GM10847 (cell line): Measurements from ENCODE around the gene ERN1.

ENCODE experiments used
- POLR2A ChIP-seq: IDR thresholded peaks from 2 replicates; pipeline ENCODE4 v1.6.1; 2011; ENCODE audit not compliant: insufficient read length; ENCODE audit errors: extremely low read depth

The ERN1 gene

DNA sequence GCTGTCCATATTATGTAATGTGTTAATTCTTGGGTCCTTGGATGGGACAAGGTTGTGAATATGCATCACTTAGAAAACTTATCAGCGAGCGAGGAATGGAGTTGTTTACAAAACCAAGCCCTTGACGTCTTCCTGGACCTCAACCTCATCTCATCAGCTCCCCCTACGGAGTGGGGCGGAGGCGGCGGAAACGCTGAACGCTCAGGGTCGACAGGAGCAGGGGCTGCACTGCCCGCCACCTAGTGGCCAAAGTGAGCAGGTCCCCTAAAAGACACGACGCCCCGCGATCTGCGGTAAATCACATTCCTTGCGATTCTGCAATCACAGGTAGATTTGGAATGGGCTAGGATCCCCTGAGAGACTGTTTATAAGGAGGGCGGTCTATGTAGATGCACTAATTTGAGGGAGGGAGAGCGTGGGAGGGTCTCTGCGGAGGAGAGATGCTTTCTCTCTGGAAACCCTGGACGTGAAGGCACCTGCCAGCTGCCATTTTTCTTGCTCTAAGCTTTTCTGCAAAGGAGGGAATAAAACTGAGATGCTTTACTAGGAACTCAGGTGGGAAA lies 104.1 kb downstream of the ERN1 start:
- no peak for TF ChIP-seq POLR2A

DNA sequence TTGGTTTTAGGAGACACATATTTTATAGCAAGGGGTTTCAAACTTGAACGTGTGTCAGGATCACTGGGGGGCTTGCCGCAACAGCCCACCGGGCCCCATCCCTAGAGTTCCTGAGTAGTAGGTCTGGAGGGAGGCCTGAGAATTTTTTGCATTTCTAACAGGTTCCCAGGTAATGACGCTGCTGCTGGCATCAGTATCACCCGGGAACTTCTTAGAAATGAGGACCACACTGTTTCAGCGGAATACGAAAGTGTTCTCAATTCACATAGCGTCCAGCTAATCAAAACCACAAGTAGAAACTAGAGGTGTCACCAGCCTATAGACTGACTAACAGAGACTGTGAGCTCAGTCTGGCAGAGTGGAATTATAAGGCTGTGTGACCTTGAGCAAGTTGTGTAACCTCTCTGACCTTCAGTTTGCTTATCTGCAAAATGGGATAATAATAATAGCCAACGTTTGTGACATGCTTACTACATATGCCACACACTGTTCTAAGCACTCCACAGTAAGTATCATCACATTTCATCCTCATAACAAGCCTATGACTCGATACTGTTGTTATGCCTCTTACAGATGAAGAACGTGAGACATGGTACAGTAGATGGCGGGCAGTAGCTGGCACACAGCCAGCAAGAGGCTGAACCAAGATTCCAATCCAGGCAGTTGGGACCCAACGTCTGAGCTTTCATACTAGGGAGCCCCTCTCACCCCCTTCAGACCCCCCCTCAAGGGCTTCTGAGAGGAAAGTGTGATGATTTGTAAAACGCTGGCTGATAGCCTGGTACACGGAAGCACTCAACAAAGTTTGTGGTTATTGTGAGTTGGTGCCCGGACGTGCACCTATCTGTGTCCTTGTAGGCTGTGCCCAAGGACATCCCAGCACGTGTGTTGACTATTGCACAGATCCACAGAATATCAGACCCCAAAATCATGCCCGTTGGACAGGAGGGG lies 104.9 kb downstream of the ERN1 start:
- TF ChIP-seq POLR2A: no peak

DNA sequence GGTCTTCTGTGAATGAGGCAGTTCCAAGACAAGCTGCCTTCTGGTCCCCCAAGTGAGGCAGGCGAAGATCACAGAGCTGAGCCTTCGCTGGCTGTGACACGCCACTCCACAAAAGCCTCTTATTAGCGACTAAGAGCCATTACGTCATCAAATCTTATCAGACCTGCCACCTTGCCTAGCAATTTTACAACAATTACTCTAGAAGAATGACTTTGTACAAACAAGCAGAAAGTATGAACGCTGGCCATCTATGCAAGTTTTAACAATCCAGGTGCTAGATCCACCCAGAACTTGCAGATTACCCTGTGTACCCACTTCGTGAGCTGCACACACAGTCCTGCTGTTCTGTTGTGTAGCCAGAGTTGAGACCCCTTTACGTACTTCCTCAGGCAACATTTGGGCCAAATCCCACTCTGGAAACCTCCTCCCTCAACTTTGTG lies 105.7 kb downstream of the ERN1 start:
- TF ChIP-seq POLR2A: no peak

DNA sequence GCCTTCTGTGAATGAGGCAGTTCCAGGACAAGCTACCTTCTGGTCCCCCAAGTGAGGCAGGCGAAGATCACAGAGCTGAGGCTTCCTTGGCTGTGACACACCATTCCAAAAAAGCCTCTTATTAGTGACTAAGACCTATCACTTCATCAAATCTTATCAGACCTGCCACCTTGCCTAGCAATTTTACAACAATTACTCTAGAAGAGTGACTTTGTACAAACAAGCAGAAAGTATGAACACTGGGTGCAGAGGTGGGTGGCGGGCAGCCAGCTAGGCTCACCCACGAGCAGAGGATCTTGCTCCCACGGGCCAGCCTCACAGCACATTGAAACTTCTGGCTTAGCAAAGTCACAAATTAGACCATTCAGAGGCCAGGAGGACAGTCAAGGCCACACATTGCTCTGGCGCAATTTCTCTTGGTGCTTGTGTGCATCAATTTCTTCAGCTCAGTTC lies 107.3 kb downstream of the ERN1 start:
- TF ChIP-seq POLR2A: no peak

DNA sequence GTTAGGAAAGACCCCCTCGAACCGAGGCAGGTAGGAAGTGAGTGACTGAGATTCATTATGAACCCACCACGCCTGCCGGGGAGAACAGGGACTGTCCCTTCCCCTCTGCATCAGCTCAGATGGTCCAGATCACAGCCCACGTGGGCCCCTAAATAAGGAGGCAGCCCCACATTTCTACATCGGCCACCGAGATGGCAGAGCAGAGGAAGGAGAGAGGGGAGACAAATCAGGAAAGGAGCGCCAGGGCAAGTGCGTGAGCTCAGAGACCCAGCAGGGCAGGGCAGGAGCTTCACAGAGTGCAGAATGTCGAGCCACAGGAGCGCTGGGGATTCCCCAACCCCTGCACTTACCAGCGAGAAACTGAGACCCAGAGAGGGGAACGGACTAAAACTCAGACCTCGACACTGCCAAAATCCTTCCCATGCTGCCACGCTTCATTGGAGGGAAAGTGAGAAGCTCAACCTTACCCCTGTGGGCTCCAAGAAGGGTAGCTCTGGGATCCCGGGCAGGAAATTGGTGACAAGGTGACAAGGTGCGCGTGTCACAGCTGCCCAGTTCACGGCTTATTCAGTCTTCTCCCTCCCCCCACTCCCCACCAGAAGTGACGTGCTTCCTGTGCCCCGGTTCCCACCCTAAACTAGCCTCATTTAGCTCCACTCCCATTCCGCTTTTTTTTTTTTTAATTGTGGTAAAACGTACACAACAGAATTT lies 109.7 kb downstream of the ERN1 start, which contains the start of gene ICAM2:
TSS of gene ICAM2 (minus strand) at position 578 of the 711 bp plus-strand sequence. CDS start 13,942 bp downstream, outside the sequence.
- TF ChIP-seq POLR2A: peak; percentile 47

DNA sequence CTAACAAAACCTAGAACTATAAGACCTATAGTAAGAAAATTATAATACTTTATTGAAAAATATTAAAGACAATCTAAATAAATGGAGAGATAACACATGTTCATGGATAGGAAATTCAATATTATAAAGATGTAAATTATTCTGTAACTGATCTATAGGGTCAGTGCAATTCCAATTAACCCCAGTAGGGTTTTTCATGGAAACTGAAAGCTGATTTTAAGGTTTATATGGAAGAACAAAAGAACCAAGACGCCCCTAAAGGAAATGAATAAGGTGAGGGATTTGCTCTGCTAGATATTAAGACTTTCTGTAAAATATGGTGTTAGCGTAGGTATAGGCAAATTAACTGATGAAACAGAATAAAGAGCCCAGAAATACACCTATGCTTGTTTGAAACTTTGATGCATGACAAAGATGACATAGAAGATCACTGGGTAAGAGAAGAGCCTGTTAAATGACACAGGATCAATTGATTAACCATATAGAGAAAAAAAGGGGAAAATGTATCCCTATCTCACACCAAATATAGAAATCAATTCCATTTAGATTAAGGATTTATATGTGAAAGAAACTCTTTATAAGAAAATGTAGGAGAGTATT lies 112.5 kb downstream of the ERN1 start:
- no peak for TF ChIP-seq POLR2A

DNA sequence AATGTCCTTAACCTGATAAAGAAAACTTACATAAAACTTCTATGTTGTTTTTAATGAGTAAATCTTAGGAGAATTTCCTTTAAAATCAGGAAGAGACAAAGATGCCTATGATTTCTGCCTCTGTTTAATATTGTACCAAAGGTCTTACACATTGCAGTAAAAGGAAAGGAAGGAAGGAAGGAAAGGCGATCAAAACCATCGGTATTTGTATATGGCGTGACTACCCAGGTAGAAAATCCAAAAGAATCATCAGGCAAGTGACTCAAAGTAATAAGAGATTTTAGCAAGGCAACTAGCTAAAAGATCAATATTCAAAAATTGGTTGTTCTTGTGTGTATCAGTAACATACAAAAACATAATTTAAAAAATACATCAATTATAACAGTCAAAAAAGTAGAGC lies 113.0 kb downstream of the ERN1 start:
- no peak for TF ChIP-seq POLR2A

DNA sequence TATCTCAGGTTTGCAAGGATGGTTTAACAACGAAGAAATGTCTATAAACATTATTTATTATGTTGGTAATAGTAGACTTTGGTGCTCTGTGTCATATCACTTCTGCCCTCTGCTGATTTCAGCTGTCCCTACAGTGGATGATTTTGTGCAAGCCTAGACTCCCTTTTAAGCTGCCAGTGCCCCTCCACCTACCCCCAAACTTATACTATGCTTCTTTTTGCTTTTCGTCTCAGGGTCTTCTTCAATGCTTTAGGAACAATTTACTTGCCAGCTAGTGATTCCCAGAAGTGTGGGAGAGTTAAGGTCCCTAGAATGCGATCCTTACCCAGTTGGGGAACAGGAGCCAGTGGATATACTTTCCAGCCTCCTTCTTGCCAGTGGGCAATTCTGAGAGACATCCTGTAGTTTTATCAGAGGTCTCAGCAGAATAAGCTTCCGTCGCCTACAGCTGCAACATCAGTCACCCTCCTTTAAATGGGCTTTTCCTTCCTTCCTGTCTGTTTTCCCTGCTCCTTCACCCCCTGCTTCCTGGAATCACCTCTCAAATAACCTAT lies 113.6 kb downstream of the ERN1 start:
- no peak for TF ChIP-seq POLR2A

DNA sequence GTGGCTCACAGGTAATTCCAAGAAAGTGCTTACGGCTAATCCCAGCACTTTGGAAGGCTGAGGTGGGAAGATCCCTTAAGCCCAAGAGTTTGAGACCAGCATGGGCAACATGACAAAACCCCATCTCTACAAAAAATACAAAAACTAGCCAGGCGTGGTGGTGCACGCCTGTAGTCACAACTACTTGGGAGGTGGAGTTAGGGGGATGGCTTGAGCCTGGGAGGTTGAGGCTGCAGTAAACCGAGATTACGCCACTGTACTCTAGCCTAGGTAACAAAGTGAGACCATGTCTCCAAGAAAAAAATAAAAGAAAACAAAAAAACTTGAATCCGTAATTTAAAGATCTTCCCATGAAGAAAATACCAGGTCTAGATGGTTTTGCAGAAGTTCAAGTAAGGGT lies 114.5 kb downstream of the ERN1 start:
- no peak for TF ChIP-seq POLR2A

DNA sequence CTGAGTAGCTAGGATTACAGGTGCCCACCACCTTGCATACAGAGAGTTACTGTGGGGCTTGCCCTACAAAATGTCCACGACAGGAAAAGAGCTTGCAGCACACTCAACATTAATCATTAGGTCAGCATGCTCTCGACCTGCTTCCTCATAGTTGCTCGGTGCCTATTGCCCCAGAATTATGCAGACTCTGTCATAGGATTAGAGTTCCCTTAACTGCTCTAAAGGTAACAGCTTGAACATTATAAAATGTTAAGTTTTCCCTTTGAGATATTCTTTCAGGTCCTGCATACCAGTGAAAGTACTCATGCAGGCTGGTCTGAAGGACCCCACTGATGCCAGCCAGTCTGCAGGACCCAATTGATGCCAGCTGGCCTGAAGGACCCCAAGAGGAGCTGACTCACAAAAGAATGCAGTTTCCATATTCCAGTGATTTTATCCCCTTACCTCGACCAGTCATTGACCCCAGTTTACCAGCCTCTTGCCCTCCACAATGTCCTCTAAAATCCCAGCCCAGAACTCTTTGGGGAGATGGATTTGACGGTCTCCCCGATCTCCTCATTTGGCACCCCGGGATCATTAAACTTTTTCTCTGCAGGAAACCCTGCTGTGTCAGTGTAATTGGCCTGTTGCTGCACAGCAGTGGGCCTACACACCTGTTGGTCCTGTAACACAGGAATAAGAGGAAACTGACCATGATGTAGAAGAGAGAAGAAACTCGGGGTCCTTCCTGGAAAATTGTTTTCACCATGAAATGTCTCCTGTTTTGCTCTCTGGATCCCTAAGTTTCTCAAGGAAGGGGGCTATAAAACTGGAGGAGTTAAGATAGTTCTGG lies 120.2 kb downstream of the ERN1 start:
- TF ChIP-seq POLR2A: no peak

DNA sequence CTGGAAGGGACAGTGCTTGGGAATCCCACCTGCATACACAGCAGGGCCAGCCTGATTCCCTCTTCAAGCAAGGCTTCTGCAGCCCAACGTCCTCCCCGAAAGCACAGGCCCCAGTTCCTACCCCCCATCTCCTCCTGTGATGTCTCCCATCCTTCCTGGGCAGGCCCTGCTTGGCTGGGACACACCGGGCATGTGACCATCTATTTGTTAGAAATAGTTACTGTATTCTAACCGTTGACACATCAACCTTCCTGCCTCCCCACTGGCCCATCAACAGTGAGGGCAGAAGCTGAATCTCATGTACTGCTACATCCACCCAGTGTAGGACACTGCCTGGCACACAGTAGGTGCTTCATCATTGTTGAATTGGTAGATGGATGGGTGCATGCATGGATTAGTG lies 121.1 kb downstream of the ERN1 start:
- no peak for TF ChIP-seq POLR2A

DNA sequence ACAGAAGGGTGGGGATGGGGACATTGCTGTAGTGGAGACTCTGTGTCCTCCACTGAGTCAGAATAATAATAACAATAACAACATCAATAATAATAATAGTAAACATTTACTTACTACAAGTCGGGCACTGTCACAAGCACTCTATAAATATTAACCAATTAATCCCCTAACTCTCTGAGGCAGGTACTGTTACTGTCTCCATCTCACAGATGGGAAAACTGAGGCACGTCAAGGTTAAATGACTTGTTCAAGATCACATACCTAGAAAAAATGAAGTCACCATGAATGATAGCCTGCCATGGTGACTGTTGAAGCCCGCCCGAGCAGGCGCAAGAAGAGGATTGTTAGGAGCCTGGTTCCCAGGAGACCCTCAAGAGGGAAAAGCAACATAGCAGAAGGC lies 121.6 kb downstream of the ERN1 start:
- TF ChIP-seq POLR2A: no peak

DNA sequence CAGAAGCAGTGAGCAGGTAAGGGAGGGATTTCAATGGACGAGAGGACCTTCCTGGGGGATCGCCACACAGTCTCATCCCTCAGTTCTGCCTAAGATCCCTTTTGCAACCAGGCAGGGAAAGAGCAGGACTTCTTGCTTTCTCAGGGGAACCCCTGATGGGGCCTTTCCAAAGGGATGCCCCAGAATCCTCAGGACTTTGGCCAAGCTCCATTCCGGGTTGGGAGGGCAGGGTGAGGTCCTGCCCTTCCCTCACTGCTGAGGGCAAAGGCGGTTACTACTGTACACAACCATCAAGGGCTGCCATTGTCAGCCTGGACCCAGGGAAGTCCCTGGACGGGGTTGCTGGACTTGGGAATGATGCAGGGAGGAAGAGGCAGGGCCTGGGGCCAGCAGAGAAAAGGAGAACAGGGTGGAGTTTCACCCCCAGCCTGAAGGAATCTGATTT lies 122.1 kb downstream of the ERN1 start:
- TF ChIP-seq POLR2A: no peak
